ENCODE measurements around the gene ABI1. TPM values are rescaled to one million over a fixed set of nuclear protein-coding genes. Genes with fewer than 3 reads are reported as not detected.

ABI1 gene
- total and polyA plus RNA-seq, 2 donors (not counting 1 experiment from before 2014, with no cell fraction given): 37.8 to 80.5 TPM

GRCh38 chr10:26696786-26697162, 164.0 kb downstream of the ABI1 start:
- Histone ChIP-seq H2AFZ (ENCODE audit: insufficient read depth, low read depth, low read length, poor library complexity, severe bottlenecking) (peak overlapping the region; percentile 95), H3K4me2 (replicated peaks; ENCODE audit: low read depth, low read length, poor library complexity, severe bottlenecking) (peak overlapping the region; percentile 87), H3K27ac (ENCODE audit: low read length in 2 of 2) (peak overlapping the region; percentile 64 to 73), H3K79me2 (ENCODE audit: control insufficient read depth, insufficient read depth, low read length) (peaks cover 34% of the 10 kb centered on the region), H3K36me3 (replicated peaks in 1 of 2; ENCODE audit: control extremely low read depth in 1 of 2, control insufficient read depth in 1 of 2, extremely low read depth in 1 of 2, insufficient read depth in 2 of 2, low read length in 1 of 2) (no peaks in the 10 kb centered on the region), H3K4me3 (ENCODE audit: control extremely low read depth in 1 of 5, extremely low read depth in 1 of 5, insufficient read depth in 1 of 5, low read depth in 2 of 5, low read length in 4 of 5) (peak overlapping the region; percentile 41 to 95 (median 94)), H3K27me3 (replicated peaks in 1 of 4; ENCODE audit: control extremely low read depth in 1 of 4, control insufficient read depth in 3 of 4, insufficient read depth in 4 of 4, low read length in 3 of 4) (no peaks in the 10 kb centered on the region), H3K4me1 (ENCODE audit: control insufficient read depth in 2 of 2, insufficient read depth in 2 of 2, low read length in 2 of 2) (peaks cover 10 to 13% of the 10 kb centered on the region in 2 donors), H3K9ac (ENCODE audit: low read length) (peak overlapping the region; percentile 87), H3K9me3 (ENCODE audit: control extremely low read depth in 1 of 3, control insufficient read depth in 2 of 3, insufficient read depth in 1 of 3, low read length in 2 of 3) (no peaks in the 10 kb centered on the region), H4K20me1 (ENCODE audit: control insufficient read depth, insufficient read depth, low read length, poor library complexity, severe bottlenecking) (no peaks in the 10 kb centered on the region)
- Mint-ChIP-seq H3K27me3 (no peaks in the 10 kb centered on the region), H3K4me3 (peak overlapping the region; percentile 93), H3K4me1 (peaks cover 18% of the 10 kb centered on the region), H3K27ac (peak overlapping the region; percentile 90), H3K9me3 (ENCODE audit: insufficient read depth) (no peaks in the 10 kb centered on the region)
- no peak for DNase-seq
- intact Hi-C loops (cut with micrococcal nuclease): loop anchor here (1.0 to 5.0 kb wide), 3 partner anchors 40 to 546 kb away; partner anchors contain the start of gene ACBD5
- POLR2A ChIA-PET: interaction anchor here (0.6 kb wide), 3 partner anchors 19 to 221 kb away, joined by 3 to 5 read pairs (median 5); no protein-coding TSS in a partner anchor
- no peak for ATAC-seq (ENCODE audit: low read depth)
- TF ChIP-seq, protein P1, sequence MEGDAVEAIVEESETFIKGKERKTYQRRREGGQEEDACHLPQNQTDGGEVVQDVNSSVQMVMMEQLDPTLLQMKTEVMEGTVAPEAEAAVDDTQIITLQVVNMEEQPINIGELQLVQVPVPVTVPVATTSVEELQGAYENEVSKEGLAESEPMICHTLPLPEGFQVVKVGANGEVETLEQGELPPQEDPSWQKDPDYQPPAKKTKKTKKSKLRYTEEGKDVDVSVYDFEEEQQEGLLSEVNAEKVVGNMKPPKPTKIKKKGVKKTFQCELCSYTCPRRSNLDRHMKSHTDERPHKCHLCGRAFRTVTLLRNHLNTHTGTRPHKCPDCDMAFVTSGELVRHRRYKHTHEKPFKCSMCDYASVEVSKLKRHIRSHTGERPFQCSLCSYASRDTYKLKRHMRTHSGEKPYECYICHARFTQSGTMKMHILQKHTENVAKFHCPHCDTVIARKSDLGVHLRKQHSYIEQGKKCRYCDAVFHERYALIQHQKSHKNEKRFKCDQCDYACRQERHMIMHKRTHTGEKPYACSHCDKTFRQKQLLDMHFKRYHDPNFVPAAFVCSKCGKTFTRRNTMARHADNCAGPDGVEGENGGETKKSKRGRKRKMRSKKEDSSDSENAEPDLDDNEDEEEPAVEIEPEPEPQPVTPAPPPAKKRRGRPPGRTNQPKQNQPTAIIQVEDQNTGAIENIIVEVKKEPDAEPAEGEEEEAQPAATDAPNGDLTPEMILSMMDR (IDR thresholded peaks at IDR 0.05): no peak
- no peak for TF ChIP-seq EZH2 (IDR thresholded peaks at IDR 0.05; ENCODE audit: borderline replicate concordance, insufficient read depth, low read depth, low read length, poor library complexity, severe bottlenecking)
- CTCF ChIA-PET: interaction anchor here (0.5 to 2.3 kb wide), 5 partner anchors 10 to 361 kb away, joined by 3 to 10 read pairs (median 4); no protein-coding TSS in a partner anchor
- 0% methylated on average over 3 of the region's 11 CpGs for WGBS (ENCODE audit: insufficient coverage)

Small RNAs within 50 kb of the gene (small RNA-seq; reads per million reads assigned to genes)
- gene RF00191 (ENCODE audit: insufficient read length, low read depth, low replicate concordance) (not detected), gene RNU6-946P (ENCODE audit: insufficient read length, low read depth, low replicate concordance) (not detected)

Other genes with a start within 250 kb of the ABI1 start
- gene PDSS1, start 163.3 kb downstream of the ABI1 start, total RNA-seq: 3.6 and 4.3 TPM in 2 replicates
- gene PDSS1, start 163.3 kb downstream of the ABI1 start, polyA plus RNA-seq: 4.1 and 4.7 TPM in 2 replicates
- gene ANKRD26, start 239.5 kb upstream of the ABI1 start, total RNA-seq: 10.5 and 13.5 TPM in 2 replicates
- 0.67 and 1.3 TPM in 2 replicates for gene ANKRD26, start 239.5 kb upstream of the ABI1 start, polyA plus RNA-seq

Data from B cell (primary cell).